ENCODE measurements around the gene PROSER1. TPM values are rescaled to one million over a fixed set of nuclear protein-coding genes. Genes with fewer than 3 reads are reported as not detected.

The PROSER1 gene
- total RNA-seq, 2 donors from 2014 or later, result 39.9 to 41.8 TPM

GRCh38 chr13:39049274-39049673 is 11.4 kb upstream of the PROSER1 start:
- Histone ChIP-seq H3K36me3 (replicated peaks in 1 of 2; ENCODE audit: insufficient read depth in 1 of 2, low read depth in 2 of 2) (peaks cover 0 to under 1% of the 10 kb centered on the region in 2 donors), H3K4me3 (no peak overlapping the region), H3K9me3 (no peaks in the 10 kb centered on the region), H3K4me1 (no peaks in the 10 kb centered on the region), H3K27ac (no peak overlapping the region), H3K27me3 (no peaks in the 10 kb centered on the region)
- WGBS, 2 donors, result 82 to 90% methylated on average over 3 of the region's 3 CpGs
- intact Hi-C loops (cut with DNase I), result no loop called here
- ATAC-seq (no peak), DNase-seq (no peak)
- TF ChIP-seq POLR2A (IDR thresholded peaks at IDR 0.05) (no peak), CTCF (IDR thresholded peaks at IDR 0.05) (no peak)

- H3K27ac ChIP-seq, result no peak overlapping the region
- no peaks in the 10 kb centered on the region for H3K9me3 ChIP-seq
- H3K4me1 ChIP-seq, result no peaks in the 10 kb centered on the region
- DNase-seq (no peak), ATAC-seq (no peak)
- no peak overlapping the region for H3K4me3 ChIP-seq
- H3K27me3 ChIP-seq, result no peaks in the 10 kb centered on the region
- intact Hi-C loops (cut with DNase I), result no loop called here
- H3K36me3 ChIP-seq (replicated peaks in 1 of 2; ENCODE audit: insufficient read depth in 1 of 2, low read depth in 2 of 2), result peaks cover 0 to 4% of the 10 kb centered on the region in 2 donors
- TF ChIP-seq CTCF (IDR thresholded peaks at IDR 0.05) (no peak), POLR2A (IDR thresholded peaks at IDR 0.05) (no peak)
Observed at GRCh38 chr13:39048806-39049205, 10.9 kb upstream of the PROSER1 start.

- Histone ChIP-seq H3K27me3 (no peaks in the 10 kb centered on the region), H3K4me1 (no peaks in the 10 kb centered on the region), H3K4me3 (no peak overlapping the region), H3K9me3 (no peaks in the 10 kb centered on the region), H3K27ac (no peak overlapping the region), H3K36me3 (replicated peaks in 1 of 2; ENCODE audit: insufficient read depth in 1 of 2, low read depth in 2 of 2) (peaks cover 0 to 4% of the 10 kb centered on the region in 2 donors)
- intact Hi-C loops (cut with DNase I), result no loop called here
- WGBS, 2 donors, result 14 to 15% methylated on average over 2 of the region's 2 CpGs
- DNase-seq (peak in 1 of 4 donors; percentile 24), ATAC-seq (peak; percentile 50)
- TF ChIP-seq CTCF (IDR thresholded peaks at IDR 0.05) (peak in 1 of 7 experiments; percentile 21), POLR2A (IDR thresholded peaks at IDR 0.05) (no peak)
Observed at GRCh38 chr13:39047560-39047959, 9.7 kb upstream of the PROSER1 start.

GRCh38 chr13:39044536-39044935 is 6.6 kb upstream of the PROSER1 start:
- H3K36me3 ChIP-seq (replicated peaks in 1 of 2; ENCODE audit: insufficient read depth in 1 of 2, low read depth in 2 of 2), result peaks cover 0 to 4% of the 10 kb centered on the region in 2 donors
- no peak overlapping the region for H3K4me3 ChIP-seq
- H3K27me3 ChIP-seq, result no peaks in the 10 kb centered on the region
- WGBS, 2 donors, result 90 to 95% methylated on average over 3 of the region's 3 CpGs
- H3K9me3 ChIP-seq, result no peaks in the 10 kb centered on the region
- H3K4me1 ChIP-seq, result peaks cover 12% of the 10 kb centered on the region
- DNase-seq (no peak), ATAC-seq (no peak)
- no peak overlapping the region for H3K27ac ChIP-seq
- intact Hi-C loops (cut with DNase I), result no loop called here
- TF ChIP-seq CTCF (IDR thresholded peaks at IDR 0.05) (no peak), POLR2A (IDR thresholded peaks at IDR 0.05) (no peak)

- ATAC-seq (no peak), DNase-seq (no peak)
- Histone ChIP-seq H3K36me3 (replicated peaks in 1 of 2; ENCODE audit: insufficient read depth in 1 of 2, low read depth in 2 of 2) (peaks cover 0 to 4% of the 10 kb centered on the region in 2 donors), H3K27ac (no peak overlapping the region), H3K27me3 (no peaks in the 10 kb centered on the region), H3K4me3 (no peak overlapping the region), H3K9me3 (no peaks in the 10 kb centered on the region), H3K4me1 (peaks cover 23% of the 10 kb centered on the region)
- intact Hi-C loops (cut with DNase I), result no loop called here
- WGBS, 2 donors, result 65 to 72% methylated on average over 1 of the region's 1 CpG
- TF ChIP-seq CTCF (IDR thresholded peaks at IDR 0.05) (no peak), POLR2A (IDR thresholded peaks at IDR 0.05) (no peak)
Observed at GRCh38 chr13:39040206-39040605, 2.3 kb upstream of the PROSER1 start.
